NCI-H460 (cell line): ENCODE measurements around the gene NUP205. TPM values are rescaled to one million over a fixed set of nuclear protein-coding genes. Genes with fewer than 3 reads are reported as not detected.
"Not testable (repeated sequence)": the region's sequence is repeated elsewhere in the genome, so short reads cannot be mapped to it uniquely, and the experiment has no call there.

Experiments used
- DNase-seq: peaks from one replicate; pipeline ENCODE4 v3.0.0-alpha.2; 2016; ENCODE audit warnings: low read depth; ENCODE audit errors: extremely low read depth
- total RNA-seq: library from RNA; depleted of rRNA; stranded (reverse); fragments of >200 nt; shearing (Covaris generic); gene quantifications from 2 replicates; pipeline ENCODE4 v1.2.3, GENCODE V29; 2014

NUP205 gene
- total RNA-seq, 1 experiment from 2014 or later, result 103 TPM

- DNase-seq, result no peak
These were observed 108.4 kb downstream of the NUP205 start for GRCh38 chr7:135666156-135666555.

- no peak for DNase-seq
These were observed 109.1 kb downstream of the NUP205 start for GRCh38 chr7:135666846-135667245.

- DNase-seq, result not testable (repeated sequence)
These were observed 109.9 kb downstream of the NUP205 start for GRCh38 chr7:135667626-135668025.

DNA sequence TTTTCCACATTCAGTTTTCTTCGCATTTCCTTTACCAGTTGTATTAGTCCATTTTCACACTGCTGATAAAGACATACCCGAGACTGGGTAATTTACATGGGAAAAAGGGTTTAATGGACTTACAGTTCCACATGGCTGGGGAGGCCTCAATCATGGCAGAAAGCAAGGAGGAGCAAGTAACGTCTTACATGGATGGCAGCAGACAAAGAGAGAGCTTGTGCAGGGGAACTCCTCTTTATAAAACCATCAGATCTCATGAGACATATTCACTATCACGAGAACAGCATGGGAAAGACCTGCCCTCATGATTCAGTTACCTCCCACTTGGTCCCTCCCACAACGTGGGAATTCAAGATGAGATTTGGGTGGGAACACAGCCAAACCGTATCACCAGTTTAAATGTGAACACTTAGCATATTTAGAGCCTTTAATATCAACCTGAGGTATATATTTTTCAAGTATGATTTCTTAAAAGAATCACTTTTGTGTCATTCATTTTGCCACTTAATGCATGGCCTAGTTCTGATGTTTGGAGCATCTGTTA lies 111.2 kb downstream of the NUP205 start:
- DNase-seq, result not testable (repeated sequence)

GRCh38 chr7:135669774-135670173 lies 112.1 kb downstream of the NUP205 start:
- no peak for DNase-seq

- DNase-seq, result no peak
These were observed 112.5 kb downstream of the NUP205 start for GRCh38 chr7:135670179-135670578.

DNA sequence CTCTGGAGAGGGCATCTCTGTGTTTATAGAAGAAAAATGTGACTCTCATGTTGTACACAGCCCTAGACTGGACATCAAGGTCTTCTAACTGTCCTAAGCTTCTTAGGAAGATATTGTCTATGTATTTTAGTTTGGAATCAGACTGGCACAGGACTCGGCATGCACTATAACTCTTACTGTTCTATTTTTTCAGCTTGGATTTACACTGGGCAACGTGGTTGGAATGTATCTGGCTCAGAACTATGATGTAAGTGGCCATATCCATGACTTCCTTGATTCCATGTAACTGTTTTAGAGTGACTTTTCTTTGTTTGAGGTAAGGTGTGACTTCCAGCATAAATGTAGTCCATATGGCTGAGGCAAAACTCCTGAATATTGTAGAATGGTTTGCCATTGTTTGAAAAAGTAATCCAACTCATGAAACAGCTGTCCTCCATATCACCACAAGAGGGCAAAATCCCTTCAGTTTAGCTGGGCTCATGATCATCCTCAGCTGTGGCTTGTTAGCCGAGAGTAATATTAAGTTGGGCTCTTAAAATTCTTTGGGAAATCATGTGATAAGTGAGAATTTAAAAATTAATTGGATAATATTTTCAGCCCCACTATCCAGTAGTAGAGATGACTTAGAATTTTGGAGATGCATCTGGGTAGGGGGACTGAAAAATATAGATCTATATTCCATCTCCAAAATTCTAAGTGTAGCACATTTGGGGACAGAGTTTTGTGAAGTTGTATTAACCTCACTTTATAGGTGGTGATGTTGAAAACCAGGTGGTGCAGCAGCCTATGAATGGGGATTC lies 115.0 kb downstream of the NUP205 start:
- DNase-seq, result peak; percentile 52

DNA sequence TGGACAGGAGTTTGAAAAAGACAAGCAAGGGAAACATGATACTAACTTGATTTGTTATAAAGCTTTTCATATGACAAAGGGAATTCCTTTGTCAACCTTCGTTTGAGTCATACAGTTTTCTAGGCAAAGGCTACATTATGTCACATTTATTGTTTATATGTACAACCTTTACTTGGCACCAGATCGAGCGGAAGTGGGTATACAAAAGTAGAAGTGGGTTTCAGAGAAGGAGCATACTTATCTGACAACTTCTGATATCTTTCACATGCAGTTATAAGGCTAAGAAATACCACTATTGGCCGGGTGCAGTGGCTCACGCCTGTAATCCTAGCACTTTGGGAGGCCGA lies 115.6 kb downstream of the NUP205 start:
- no peak for DNase-seq

- DNase-seq, result no peak
These were observed 121.2 kb downstream of the NUP205 start for GRCh38 chr7:135678612-135679575.

DNA sequence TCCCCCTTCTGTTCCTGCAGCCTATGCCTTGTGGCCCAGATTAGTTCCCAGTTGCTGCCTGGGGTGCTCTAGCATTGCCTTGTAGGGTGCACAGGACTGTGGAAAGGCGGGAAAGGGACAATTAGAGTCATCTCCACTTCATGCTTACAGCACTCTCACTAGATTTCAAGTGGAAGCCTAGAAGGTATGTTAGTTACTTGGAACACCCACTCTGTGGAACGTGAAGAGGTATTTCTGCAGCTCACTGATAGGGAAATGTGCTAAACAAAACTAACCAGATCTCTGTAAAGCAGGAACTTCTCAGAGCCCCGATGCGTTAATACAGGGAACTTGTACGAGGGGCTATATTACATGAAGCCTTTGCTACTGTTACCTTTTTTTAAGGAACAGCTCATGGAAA lies 124.0 kb downstream of the NUP205 start:
- DNase-seq, result no peak

DNA sequence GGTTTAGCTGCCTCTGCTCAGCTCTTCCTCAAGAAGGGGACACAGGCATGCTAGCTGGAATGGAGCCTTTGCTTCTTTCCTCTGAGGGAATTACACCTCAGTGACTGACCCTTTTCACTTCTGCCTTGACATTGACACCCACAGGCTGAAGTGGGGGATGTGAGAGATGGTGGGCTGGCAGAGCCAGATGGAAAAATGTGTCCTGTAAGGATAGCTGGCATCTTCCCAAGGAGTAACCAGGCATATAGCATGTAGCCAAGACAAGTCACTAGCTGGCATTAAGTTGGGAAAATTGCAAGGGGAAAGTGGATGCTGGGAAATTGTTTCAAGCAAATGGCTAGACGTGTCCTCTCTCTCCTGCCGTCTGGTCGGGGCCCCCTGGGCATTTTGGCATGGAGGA lies 124.5 kb downstream of the NUP205 start:
- no peak for DNase-seq

DNA sequence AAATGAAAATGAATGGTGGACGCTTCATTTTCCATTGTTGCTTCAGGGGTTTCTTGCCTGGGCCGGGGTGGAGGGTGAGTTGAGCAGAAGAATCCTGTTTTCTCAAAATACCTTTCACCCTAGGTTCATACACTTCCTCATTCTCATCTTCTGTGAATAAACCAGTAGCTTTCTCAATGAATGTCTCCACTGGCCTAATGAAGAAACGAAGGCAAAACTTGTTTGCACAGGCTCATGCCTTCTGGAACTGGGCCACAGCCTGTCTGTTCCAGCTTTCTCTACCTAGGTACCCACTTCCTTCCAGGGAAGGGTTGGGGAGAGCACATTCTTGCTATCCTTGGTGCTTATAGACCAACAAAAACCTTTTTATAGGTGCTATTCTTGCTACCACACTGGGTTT lies 125.9 kb downstream of the NUP205 start:
- no peak for DNase-seq

DNA sequence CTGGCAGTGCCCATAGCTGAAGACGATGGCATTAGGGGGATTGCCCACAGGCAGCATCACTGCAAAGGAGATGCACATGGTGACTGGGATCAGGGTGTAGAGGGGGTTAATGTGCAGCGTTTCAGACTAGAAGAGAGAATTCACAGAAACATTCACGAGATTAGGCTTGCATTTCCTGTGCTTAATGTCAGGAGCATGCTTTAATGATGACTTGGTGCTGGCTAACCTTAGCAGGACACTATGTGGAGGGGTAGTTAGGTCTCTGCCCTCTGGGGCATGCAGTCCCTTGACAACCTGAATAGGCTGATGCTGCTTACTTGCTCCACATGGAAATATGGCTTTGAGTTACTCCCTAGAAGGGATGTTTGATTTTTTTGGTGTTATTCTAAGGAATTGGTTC lies 126.4 kb downstream of the NUP205 start:
- DNase-seq, result no peak

DNA sequence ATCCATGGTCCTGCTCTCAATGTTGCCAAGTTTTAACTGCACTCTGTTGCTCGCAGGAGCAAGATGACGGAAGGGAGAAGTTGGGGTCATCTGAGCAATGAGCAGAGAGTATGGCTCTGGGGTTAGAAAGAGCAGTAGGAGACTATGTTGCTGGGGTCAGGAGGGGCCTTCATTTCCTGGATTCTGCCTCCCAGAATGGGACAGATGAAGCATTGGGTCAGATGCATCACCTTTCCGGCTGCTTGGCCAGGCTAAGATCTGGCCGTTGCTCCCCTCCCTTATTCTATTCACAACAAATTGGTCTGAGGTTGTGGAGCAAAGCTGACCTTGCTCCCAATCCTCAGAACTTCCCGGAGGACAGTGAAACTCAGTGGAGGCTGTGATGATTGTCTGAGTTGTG lies 127.0 kb downstream of the NUP205 start:
- no peak for DNase-seq

GRCh38 chr7:135685306-135686084 lies 127.8 kb downstream of the NUP205 start:
- no peak for DNase-seq

DNA sequence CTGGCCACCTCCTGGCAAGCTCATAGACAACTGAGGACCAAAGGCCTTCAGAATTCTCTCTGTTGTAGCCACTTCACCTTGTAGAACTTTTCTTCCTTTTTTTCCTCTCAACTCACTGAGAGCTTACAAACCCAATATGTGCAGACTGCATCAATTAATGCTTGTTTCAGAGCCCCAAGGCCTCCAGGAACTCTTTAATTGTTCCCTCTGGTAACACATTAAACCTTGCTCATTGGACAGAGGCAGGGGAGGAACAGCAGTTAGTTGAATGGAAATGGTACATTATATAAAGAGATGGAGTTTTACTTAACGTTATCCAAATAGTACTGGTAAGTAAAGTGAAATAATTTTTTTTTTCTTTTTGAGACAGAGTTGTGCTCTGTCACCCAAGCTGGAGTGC lies 129.7 kb downstream of the NUP205 start:
- no peak for DNase-seq

DNA sequence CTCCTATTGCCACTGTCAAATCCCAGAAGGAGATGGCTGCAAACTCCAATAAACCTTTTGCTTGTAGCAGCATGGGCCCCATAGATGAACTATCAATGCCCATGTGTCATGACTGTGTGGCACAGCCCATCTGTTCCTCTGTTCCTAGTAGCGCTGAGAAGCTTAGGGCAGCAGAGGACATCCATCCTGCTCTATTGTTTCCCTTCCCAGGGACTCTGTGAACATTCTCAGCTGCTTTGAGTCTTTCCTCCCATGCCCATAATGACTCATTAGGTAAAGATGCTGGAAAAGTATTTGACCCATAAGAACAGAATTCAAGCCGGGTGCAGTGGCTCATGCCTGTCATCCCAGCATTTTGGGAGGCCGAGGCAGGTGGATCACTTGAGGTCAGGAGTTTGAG lies 132.8 kb downstream of the NUP205 start:
- no peak for DNase-seq

DNA sequence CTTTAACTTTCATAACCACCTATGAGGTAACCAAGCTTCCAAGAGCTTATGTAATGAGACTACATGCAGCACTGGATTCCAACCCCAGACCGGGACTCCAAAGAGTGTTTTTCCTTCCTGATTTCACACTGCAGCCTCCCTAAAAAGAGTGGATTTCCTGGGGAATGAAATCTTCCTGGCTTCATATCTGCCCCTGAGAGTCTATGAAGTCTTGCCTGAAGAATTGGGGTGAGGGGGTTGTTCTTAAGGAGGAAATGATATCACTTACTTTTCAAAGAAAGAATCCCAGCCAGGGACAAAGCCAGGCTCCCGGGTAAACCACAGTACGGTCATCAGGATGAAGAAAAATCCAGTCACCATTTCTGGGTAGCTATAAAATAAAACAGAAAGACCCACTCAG lies 134.3 kb downstream of the NUP205 start:
- no peak for DNase-seq

- DNase-seq, result not testable (repeated sequence)
These were observed 134.9 kb downstream of the NUP205 start for GRCh38 chr7:135692606-135693005.

DNA sequence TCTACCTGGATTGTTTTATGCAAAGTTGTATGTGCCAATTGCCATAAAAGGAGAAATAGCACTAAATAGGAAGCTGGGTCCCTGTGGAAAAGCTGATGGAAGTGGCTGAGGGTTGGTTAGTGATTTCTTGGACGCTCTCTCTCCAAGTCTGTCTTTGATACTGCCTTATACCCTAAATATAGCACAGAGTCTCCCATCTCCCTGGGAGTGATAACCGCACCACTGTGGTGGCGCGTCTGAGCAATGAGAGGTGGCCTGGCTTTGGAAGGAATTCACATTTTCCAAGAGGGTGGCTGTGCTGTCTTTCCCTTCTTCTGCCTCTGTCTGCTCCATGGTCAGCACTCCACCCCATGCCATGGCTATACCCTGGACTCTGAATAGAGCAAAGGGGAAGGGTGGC lies 135.8 kb downstream of the NUP205 start:
- DNase-seq, result no peak
